Measurements from ENCODE around the gene APOBEC3G. TPM values are rescaled to one million over a fixed set of nuclear protein-coding genes. Genes with fewer than 3 reads are reported as not detected.

APOBEC3G gene
- total RNA-seq, 2 donors from 2014 or later: 7.1 to 7.8 TPM

- DNase-seq (ENCODE audit: low spot score): no peak
- intact Hi-C loops (cut with DNase I): no loop called here
These were observed 33.8 kb downstream of the APOBEC3G start for GRCh38 chr22:39110631-39111561.

GRCh38 chr22:39114112-39114511 lies 37.0 kb downstream of the APOBEC3G start:
- no peak for DNase-seq (ENCODE audit: low spot score)
- intact Hi-C loops (cut with DNase I): no loop called here

- intact Hi-C loops (cut with DNase I): loop anchor here in 1 of 2 donors (5.0 kb wide), 1 partner anchor 103 kb away; the partner anchor contains the start of gene APOBEC3C
- no peak for DNase-seq (ENCODE audit: low spot score)
These were observed 38.5 kb downstream of the APOBEC3G start for GRCh38 chr22:39115570-39115969.

GRCh38 chr22:39115977-39116621 lies 39.0 kb downstream of the APOBEC3G start:
- DNase-seq (ENCODE audit: low spot score): no peak
- intact Hi-C loops (cut with DNase I): loop anchor here in 1 of 2 donors (5.0 kb wide), 1 partner anchor 104 kb away; the partner anchor contains the start of gene APOBEC3C

GRCh38 chr22:39117585-39118191 lies 40.6 kb downstream of the APOBEC3G start:
- intact Hi-C loops (cut with DNase I): loop anchor here in 1 of 2 donors (5.0 kb wide), 1 partner anchor 105 kb away; the partner anchor contains the start of gene APOBEC3C
- DNase-seq (ENCODE audit: low spot score): no peak

GRCh38 chr22:39120983-39121382 lies 43.9 kb downstream of the APOBEC3G start:
- intact Hi-C loops (cut with DNase I): loop anchor here in 1 of 2 donors (10.0 kb wide), 1 partner anchor 116 kb away; no protein-coding TSS in a partner anchor

GRCh38 chr22:39122772-39123470 lies 45.8 kb downstream of the APOBEC3G start:
- DNase-seq (ENCODE audit: low spot score): peak; percentile 59
- intact Hi-C loops (cut with DNase I): loop anchor here in 1 of 2 donors (10.0 kb wide), 1 partner anchor 118 kb away; no protein-coding TSS in a partner anchor

More at GRCh38 chr22:39120983-39121382, 43.9 kb downstream of the APOBEC3G start:
- DNase-seq (ENCODE audit: low spot score): no peak

- DNase-seq (ENCODE audit: low spot score): peak; percentile 73
- intact Hi-C loops (cut with DNase I): loop anchor here in 1 of 2 donors (10.0 kb wide), 1 partner anchor 119 kb away; no protein-coding TSS in a partner anchor
These were observed 46.9 kb downstream of the APOBEC3G start for GRCh38 chr22:39123751-39124581.

- DNase-seq (ENCODE audit: low spot score): no peak
- intact Hi-C loops (cut with DNase I): loop anchor here in 1 of 2 donors (10.0 kb wide), 1 partner anchor 121 kb away; no protein-coding TSS in a partner anchor
These were observed 48.5 kb downstream of the APOBEC3G start for GRCh38 chr22:39125622-39126021.

GRCh38 chr22:39128508-39128907 lies 51.4 kb downstream of the APOBEC3G start:
- peak; percentile 69 for DNase-seq (ENCODE audit: low spot score)
- intact Hi-C loops (cut with DNase I): loop anchor here in 1 of 2 donors (10.0 kb wide), 1 partner anchor 124 kb away; no protein-coding TSS in a partner anchor

- intact Hi-C loops (cut with DNase I): loop anchor here in 1 of 2 donors (10.0 kb wide), 1 partner anchor 124 kb away; no protein-coding TSS in a partner anchor
- DNase-seq (ENCODE audit: low spot score): no peak
These were observed 52.0 kb downstream of the APOBEC3G start for GRCh38 chr22:39129081-39129480.

GRCh38 chr22:39129746-39130145 lies 52.7 kb downstream of the APOBEC3G start:
- peak; percentile 75 for DNase-seq (ENCODE audit: low spot score)
- intact Hi-C loops (cut with DNase I): loop anchor here in 1 of 2 donors (10.0 kb wide), 2 partner anchors 125 to 265 kb away; no protein-coding TSS in a partner anchor

GRCh38 chr22:39130152-39130704 lies 53.2 kb downstream of the APOBEC3G start:
- peak; percentile 41 for DNase-seq (ENCODE audit: low spot score)
- intact Hi-C loops (cut with DNase I): loop anchor here in 1 of 2 donors (10.0 kb wide), 1 partner anchor 265 kb away; no protein-coding TSS in a partner anchor

- intact Hi-C loops (cut with DNase I): loop anchor here in 1 of 2 donors (10.0 kb wide), 1 partner anchor 266 kb away; no protein-coding TSS in a partner anchor
These were observed 54.1 kb downstream of the APOBEC3G start for GRCh38 chr22:39130892-39131855.

GRCh38 chr22:39132281-39132680 lies 55.2 kb downstream of the APOBEC3G start:
- intact Hi-C loops (cut with DNase I): loop anchor here in 1 of 2 donors (10.0 kb wide), 1 partner anchor 267 kb away; no protein-coding TSS in a partner anchor
- DNase-seq (ENCODE audit: low spot score): peak; percentile 64

More at GRCh38 chr22:39130892-39131855, 54.1 kb downstream of the APOBEC3G start:
- DNase-seq (ENCODE audit: low spot score): peak; percentile 67
